CD4-positive, alpha-beta memory T cell (primary cell): Measurements from ENCODE around the gene PTCH1. TPM values are rescaled to one million over a fixed set of nuclear protein-coding genes. Genes with fewer than 3 reads are reported as not detected.

ENCODE experiments used
- CTCF ChIA-PET: fragments of 350-600 bp; sonication (Branson Sonifier 250); formaldehyde crosslinking; loops from one replicate; lab custom pipeline; 2021; ENCODE audit warnings: inconsistent platforms; ENCODE audit not compliant: partially characterized antibody; lab: Charles Lee
- POLR2A ChIA-PET: fragments of 350-600 bp; sonication (Branson Sonifier 250); formaldehyde crosslinking; loops from one replicate; lab custom pipeline; 2021; ENCODE audit not compliant: partially characterized antibody; lab: Charles Lee
- DNase-seq, 5 donors: peaks; one replicate each; pipeline versions ENCODE4 v3.0.0 to v3.0.0-alpha.2; 2020 to 2022; ENCODE audit warnings: mixed read lengths in 1 of 5
- H3K27ac ChIP-seq: one replicate; pipeline ENCODE4 v1.7.0; 2013; ENCODE audit warnings: low read depth, low read length
- H3K27me3 ChIP-seq: 2 replicates; pipeline ENCODE4 v1.7.0; 2013; ENCODE audit warnings: mild to moderate bottlenecking, low read length, moderate library complexity; ENCODE audit not compliant: insufficient read depth
- H3K36me3 ChIP-seq: 2 replicates; pipeline ENCODE4 v1.7.0; 2013; ENCODE audit warnings: mild to moderate bottlenecking, low read length, moderate library complexity; ENCODE audit not compliant: insufficient read depth
- H3K4me1 ChIP-seq: 2 replicates; pipeline ENCODE4 v1.7.0; 2013; ENCODE audit warnings: mild to moderate bottlenecking, low read length, moderate library complexity; ENCODE audit not compliant: insufficient read depth
- H3K4me3 ChIP-seq, 2 donors: one replicate each; pipeline ENCODE4 v1.7.0; 2013; ENCODE audit warnings: low read length in 2 of 2, mild to moderate bottlenecking in 1 of 2
- H3K9me3 ChIP-seq, 2 donors: one replicate each; pipeline ENCODE4 v1.7.0; 2013; ENCODE audit warnings: low read length in 2 of 2, control low read depth in 1 of 2; ENCODE audit not compliant: control insufficient read depth in 1 of 2
- H3K27ac Mint-ChIP-seq, 7 donors: one replicate each; pipeline ENCODE4 v1.8.0; 2020 to 2021; ENCODE audit warnings: mixed read lengths in 7 of 7, mild to moderate bottlenecking in 6 of 7, inconsistent platforms in 3 of 7, moderate library complexity in 3 of 7
- H3K27me3 Mint-ChIP-seq, 2 donors: one replicate each; pipeline ENCODE4 v1.8.0; 2020 to 2021; ENCODE audit warnings: mixed read lengths in 2 of 2
- H3K36me3 Mint-ChIP-seq, 2 donors: one replicate each; pipeline ENCODE4 v1.8.0; 2020 to 2021; ENCODE audit warnings: mixed read lengths in 2 of 2, inconsistent platforms in 1 of 2, mild to moderate bottlenecking in 1 of 2
- H3K4me1 Mint-ChIP-seq, 4 donors: one replicate each; pipeline ENCODE4 v1.8.0; 2020 to 2021; ENCODE audit warnings: mixed read lengths in 4 of 4, mild to moderate bottlenecking in 1 of 4
- H3K4me3 Mint-ChIP-seq, 8 donors: one replicate each; pipeline ENCODE4 v1.8.0; 2020 to 2021; ENCODE audit warnings: mixed read lengths in 8 of 8, mild to moderate bottlenecking in 7 of 8, moderate library complexity in 6 of 8, inconsistent platforms in 3 of 8
- H3K9me3 Mint-ChIP-seq, 8 donors: one replicate each; pipeline ENCODE4 v1.8.0; 2020 to 2021; ENCODE audit warnings: mixed read lengths in 8 of 8, mild to moderate bottlenecking in 5 of 8, inconsistent platforms in 3 of 8, moderate library complexity in 1 of 8
- intact Hi-C: fragments of 100-400 bp; cut with micrococcal nuclease; formaldehyde crosslinking; loops from one replicate; pipeline ENCODE4 v1.15.1; 2023
- polyA plus RNA-seq, 2 donors: library from polyadenylated mRNA; unstranded; fragments of 300-500 nt; fragmentation: Illumina TruSeq; gene quantifications; one replicate each; pipeline ENCODE4 v1.2.3, GENCODE V29; 2021
- total RNA-seq, 2 experiments: library from RNA; stranded (reverse); gene quantifications; one replicate each; pipeline ENCODE4 v1.2.3, GENCODE V29; 2021

PTCH1 gene
- total and polyA plus RNA-seq, 4 experiments from 2014 or later, result 2.7 to 23.0 (median 16.2) TPM

DNA sequence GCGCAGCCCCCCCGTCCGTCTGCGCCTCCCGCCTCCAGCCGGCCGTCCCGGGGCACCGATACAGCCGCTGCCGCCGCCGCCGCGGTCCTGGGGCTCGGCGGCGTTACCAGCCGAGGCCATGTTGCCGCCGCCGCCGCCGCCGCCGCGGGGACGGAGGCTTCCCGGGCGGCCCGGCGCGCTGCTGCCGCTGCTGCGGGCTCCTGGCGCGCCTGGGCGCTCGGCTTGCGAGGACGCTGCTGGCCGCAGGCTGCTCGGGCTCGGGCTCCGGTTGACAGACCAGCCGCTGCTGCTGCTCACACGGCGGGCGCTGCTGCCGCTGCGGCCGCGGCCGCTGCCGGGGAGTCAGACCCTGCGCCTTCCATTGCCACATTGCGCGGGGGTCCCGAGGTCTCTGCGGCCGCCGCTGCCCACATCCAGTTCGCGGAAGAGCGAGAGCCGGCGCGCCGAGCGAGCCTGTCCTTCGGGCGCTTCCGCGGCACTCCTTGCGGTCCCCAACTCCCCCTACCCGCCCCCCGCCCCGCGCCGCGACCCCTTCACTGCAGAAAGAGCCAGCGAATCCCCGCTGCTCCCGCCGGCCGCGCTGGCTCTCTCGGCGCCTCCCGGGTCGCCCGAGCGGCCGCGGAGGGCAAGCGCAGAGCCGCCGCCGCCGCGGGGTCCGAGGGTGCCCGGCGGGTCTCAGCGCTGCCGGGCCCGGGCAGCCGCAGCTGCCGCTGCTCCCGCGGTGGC lies 8.4 kb downstream of the PTCH1 start:
- peaks cover 6 to 7% of the 10 kb centered on the region in 2 donors for H3K27me3 Mint-ChIP-seq
- H3K4me1 Mint-ChIP-seq, result peaks cover 21 to 74% (median 41%) of the 10 kb centered on the region in 4 donors
- intact Hi-C loops, result loop anchor here (5.0 kb wide), 1 partner anchor 509 kb away; no protein-coding TSS in a partner anchor
- H3K4me3 ChIP-seq, result peak overlapping the region; percentile 82 to 96
- peak overlapping the region; percentile 31 to 99 (median 95) for H3K4me3 Mint-ChIP-seq
- H3K36me3 ChIP-seq, result no peaks in the 10 kb centered on the region
- H3K4me1 ChIP-seq, result peaks cover 50% of the 10 kb centered on the region
- H3K9me3 Mint-ChIP-seq, result peaks cover 0 to 2% (median 0%) of the 10 kb centered on the region in 8 donors
- POLR2A ChIA-PET, result interaction anchor here (6.6 kb wide), 1 partner anchor 13 kb away, joined by 82 read pairs; no protein-coding TSS in a partner anchor
- peaks cover 0 to 25% of the 10 kb centered on the region in 2 donors for H3K36me3 Mint-ChIP-seq
- CTCF ChIA-PET, result interaction anchor here (0.6 kb wide), 1 partner anchor 198 kb away, joined by 3 read pairs; no protein-coding TSS in a partner anchor
- no peak overlapping the region for H3K27ac ChIP-seq
- DNase-seq, result peak in 4 of 5 donors; percentile 32 to 38 (median 34)
- peaks cover 4% of the 10 kb centered on the region for H3K27me3 ChIP-seq
- peak overlapping the region in 2 of 7 donors; percentile 95 to 96 for H3K27ac Mint-ChIP-seq
- H3K9me3 ChIP-seq, result no peaks in the 10 kb centered on the region

DNA sequence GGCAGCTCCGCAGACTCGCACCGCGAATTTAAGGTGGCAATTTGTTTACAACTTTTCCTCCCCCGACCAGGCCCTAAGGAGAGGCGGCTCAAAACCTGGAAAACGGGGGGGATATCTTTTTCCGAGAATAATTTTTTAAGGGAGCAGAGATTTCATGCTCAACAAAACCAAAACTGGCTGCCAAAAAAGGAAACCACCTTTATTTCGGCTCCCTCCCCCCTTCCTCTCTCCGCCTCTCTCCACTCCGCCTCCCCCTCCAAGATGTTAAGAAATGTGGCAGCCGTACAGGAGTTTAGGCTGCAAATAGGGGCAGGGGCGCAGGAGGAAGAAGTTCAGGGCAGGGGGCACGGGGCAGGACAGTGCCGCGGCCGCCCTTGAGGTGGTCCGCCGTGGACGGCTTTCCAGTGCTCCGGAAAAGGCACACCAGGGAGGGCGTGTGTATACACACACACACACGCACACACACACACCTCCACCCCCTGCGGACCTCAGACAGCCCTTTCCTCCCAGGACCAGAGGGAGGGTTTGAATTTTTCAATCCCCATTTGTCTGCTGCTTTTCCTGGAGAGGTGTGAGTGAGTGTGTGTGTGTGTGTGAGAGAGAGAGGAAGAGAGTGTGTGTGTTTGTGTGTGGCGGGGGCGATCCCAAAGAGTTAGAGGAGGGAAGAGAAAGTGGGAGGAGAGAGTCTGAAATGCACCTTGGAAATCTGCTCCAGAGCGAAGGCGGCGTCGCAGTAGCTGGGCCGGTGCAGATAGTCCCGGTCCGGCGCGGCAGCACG lies 9.1 kb downstream of the PTCH1 start:
- Mint-ChIP-seq H3K27ac (peak overlapping the region; percentile 79 to 99 (median 95)), H3K27me3 (peaks cover 5 to 7% of the 10 kb centered on the region in 2 donors), H3K4me3 (peak overlapping the region; percentile 90 to 99 (median 96)), H3K36me3 (peaks cover 0 to 25% of the 10 kb centered on the region in 2 donors), H3K4me1 (peaks cover 18 to 74% (median 44%) of the 10 kb centered on the region in 4 donors), H3K9me3 (peaks cover 0 to 2% (median 0%) of the 10 kb centered on the region in 8 donors)
- CTCF ChIA-PET, result interaction anchor here (0.9 to 1.1 kb wide), 2 partner anchors 9 to 13 kb away, joined by 3 read pairs; partner anchors contain the start of gene PTCH1
- Histone ChIP-seq H3K27me3 (peaks cover 4% of the 10 kb centered on the region), H3K4me3 (peak overlapping the region; percentile 82 to 96), H3K27ac (peak overlapping the region; percentile 45), H3K9me3 (no peaks in the 10 kb centered on the region), H3K4me1 (peaks cover 54% of the 10 kb centered on the region), H3K36me3 (no peaks in the 10 kb centered on the region)
- POLR2A ChIA-PET, result interaction anchor here (1.4 to 6.6 kb wide), 4 partner anchors 9 to 368 kb away, joined by 4 to 82 read pairs (median 12); partner anchors contain the start of genes ERCC6L2 and PTCH1
- DNase-seq, result peak; percentile 66 to 72 (median 69)
- intact Hi-C loops, result loop anchor here (1.0 to 5.0 kb wide), 3 partner anchors 13 to 510 kb away; no protein-coding TSS in a partner anchor

DNA sequence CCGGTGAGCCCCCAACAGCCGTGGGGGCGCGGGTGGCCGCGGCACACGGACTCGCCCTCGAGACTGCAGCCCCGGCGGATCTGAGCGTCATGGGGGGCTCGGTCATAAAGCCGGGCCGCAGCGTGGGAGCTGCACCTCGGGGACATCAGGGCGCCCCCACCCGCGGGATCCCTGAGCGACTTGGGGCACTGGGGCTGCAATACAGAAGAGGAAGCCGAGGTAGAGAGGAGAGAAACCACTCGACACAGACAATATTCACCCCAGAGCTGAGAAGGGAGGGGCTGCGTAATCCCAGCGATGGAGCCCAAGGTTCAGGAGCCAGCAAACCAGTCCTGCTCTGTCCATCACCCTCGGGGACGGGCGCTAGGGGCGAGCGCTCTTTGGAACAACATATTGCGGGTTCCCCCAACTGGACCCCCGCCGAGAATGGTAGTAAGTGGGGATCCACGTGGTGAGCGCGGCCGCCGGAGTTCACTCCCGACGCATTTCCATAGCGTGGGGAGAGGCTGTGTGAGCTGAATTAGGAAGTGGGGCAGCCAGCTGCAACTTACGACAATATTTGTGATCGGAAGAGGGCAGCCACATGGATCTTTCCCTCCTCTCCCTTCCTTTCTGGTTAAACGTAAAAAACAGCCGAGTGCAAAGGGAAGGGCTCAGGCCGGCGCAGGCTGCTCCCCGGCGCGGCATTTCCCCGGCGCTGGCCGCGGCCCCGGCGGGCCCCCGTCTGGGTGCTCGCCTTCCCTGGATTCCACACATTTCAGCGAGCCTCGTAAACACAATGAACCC lies 9.9 kb downstream of the PTCH1 start:
- Histone ChIP-seq H3K27ac (peak overlapping the region; percentile 45), H3K4me3 (peak overlapping the region; percentile 82 to 96), H3K27me3 (peaks cover 4% of the 10 kb centered on the region), H3K9me3 (no peaks in the 10 kb centered on the region), H3K4me1 (peaks cover 54% of the 10 kb centered on the region), H3K36me3 (no peaks in the 10 kb centered on the region)
- DNase-seq, result peak; percentile 31 to 60 (median 37)
- Mint-ChIP-seq H3K4me3 (peak overlapping the region; percentile 90 to 99 (median 96)), H3K36me3 (peaks cover 0 to 25% of the 10 kb centered on the region in 2 donors), H3K4me1 (peaks cover 19 to 75% (median 46%) of the 10 kb centered on the region in 4 donors), H3K9me3 (peaks cover 0 to 2% (median 0%) of the 10 kb centered on the region in 8 donors), H3K27ac (peak overlapping the region; percentile 79 to 99 (median 95)), H3K27me3 (peaks cover 5 to 7% of the 10 kb centered on the region in 2 donors)
- intact Hi-C loops, result loop anchor here (1.0 to 5.0 kb wide), 3 partner anchors 13 to 510 kb away; no protein-coding TSS in a partner anchor
- CTCF ChIA-PET, result interaction anchor here (0.9 to 1.1 kb wide), 3 partner anchors 9 to 44 kb away, joined by 3 read pairs; partner anchors contain the start of gene PTCH1
- POLR2A ChIA-PET, result interaction anchor here (1.4 to 6.6 kb wide), 5 partner anchors 10 to 369 kb away, joined by 4 to 82 read pairs (median 10); partner anchors contain the start of genes ERCC6L2 and PTCH1

DNA sequence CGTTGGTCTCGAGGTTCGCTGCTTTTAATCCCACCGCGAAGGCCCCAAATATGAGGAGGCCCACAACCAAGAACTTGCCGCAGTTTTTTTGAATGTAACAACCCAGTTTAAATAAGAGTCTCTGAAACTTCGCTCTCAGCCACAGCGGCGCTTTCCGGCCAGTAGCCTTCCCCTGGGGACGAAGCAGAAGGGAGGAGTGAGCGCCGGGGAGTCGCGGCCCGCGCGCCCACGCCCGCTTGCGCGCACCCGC lies 10.4 kb downstream of the PTCH1 start:
- no peaks in the 10 kb centered on the region for H3K36me3 ChIP-seq
- H3K9me3 Mint-ChIP-seq, result peaks cover 0 to 2% (median 0%) of the 10 kb centered on the region in 8 donors
- peak overlapping the region; percentile 82 to 96 for H3K4me3 ChIP-seq
- ChIA-PET CTCF (interaction anchor here (0.9 to 1.0 kb wide), 2 partner anchors 44 to 170 kb away, joined by 3 read pairs; no protein-coding TSS in a partner anchor), POLR2A (interaction anchor here (1.6 to 6.6 kb wide), 4 partner anchors 10 to 44 kb away, joined by 5 to 82 read pairs (median 12); partner anchors contain the start of gene PTCH1)
- peak overlapping the region; percentile 45 for H3K27ac ChIP-seq
- H3K4me1 Mint-ChIP-seq, result peaks cover 16 to 75% (median 46%) of the 10 kb centered on the region in 4 donors
- H3K27ac Mint-ChIP-seq, result peak overlapping the region in 4 of 7 donors; percentile 57 to 95 (median 89)
- H3K4me1 ChIP-seq, result peaks cover 49% of the 10 kb centered on the region
- intact Hi-C loops, result loop anchor here (5.0 kb wide), 1 partner anchor 511 kb away; no protein-coding TSS in a partner anchor
- peak overlapping the region; percentile 84 to 96 (median 93) for H3K4me3 Mint-ChIP-seq
- H3K36me3 Mint-ChIP-seq, result peaks cover 0 to 24% of the 10 kb centered on the region in 2 donors
- peak in 3 of 5 donors; percentile 24 to 32 (median 26) for DNase-seq
- no peaks in the 10 kb centered on the region for H3K9me3 ChIP-seq
- peaks cover 4% of the 10 kb centered on the region for H3K27me3 ChIP-seq
- H3K27me3 Mint-ChIP-seq, result peaks cover 7 to 9% of the 10 kb centered on the region in 2 donors

DNA sequence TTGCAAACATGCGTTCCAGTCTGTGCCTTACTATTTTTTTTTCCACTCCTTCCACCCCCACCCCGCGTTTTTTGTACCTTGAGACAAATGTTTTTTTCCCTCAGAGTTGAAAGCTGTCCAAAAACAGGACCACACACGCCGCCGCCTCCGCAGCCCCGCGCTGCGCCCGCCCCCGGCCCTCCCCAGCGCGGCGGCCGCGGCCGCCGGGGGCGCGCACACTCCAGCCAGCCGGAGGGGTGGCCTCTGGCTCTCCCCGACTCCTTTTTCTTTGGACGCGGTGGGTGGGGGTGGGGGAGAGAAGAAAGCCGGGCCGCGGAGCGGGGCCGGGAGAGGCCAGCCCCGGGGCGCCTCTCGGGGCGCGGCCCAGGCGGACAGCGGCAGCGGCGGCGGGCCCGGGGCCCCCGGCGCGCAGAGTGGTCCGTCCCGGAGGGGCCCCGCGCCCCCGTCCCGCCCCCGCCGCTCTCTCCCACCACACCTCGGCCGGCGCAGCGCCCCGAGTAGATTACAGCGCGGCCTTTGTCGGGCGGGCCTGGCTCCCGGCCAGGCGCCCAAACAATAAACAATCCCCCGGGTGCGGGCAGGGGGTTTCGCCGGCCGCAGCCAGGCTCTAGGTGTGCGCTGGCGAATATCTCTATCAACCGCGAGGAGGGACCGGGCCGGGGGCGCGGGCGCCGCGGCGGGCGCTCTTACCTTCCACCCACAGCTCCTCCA lies 10.9 kb downstream of the PTCH1 start:
- H3K27me3 ChIP-seq, result peaks cover 4% of the 10 kb centered on the region
- ChIA-PET CTCF (interaction anchor here (0.9 to 1.0 kb wide), 2 partner anchors 43 to 170 kb away, joined by 3 read pairs; no protein-coding TSS in a partner anchor), POLR2A (interaction anchor here (1.0 to 6.6 kb wide), 5 partner anchors 10 to 368 kb away, joined by 3 to 82 read pairs (median 10); partner anchors contain the start of gene PTCH1)
- intact Hi-C loops, result loop anchor here (5.0 kb wide), 1 partner anchor 511 kb away; no protein-coding TSS in a partner anchor
- peak in 4 of 5 donors; percentile 12 to 51 (median 14) for DNase-seq
- peak overlapping the region; percentile 82 to 96 for H3K4me3 ChIP-seq
- Mint-ChIP-seq H3K4me1 (peaks cover 15 to 73% (median 46%) of the 10 kb centered on the region in 4 donors), H3K9me3 (peaks cover 0 to 2% (median 0%) of the 10 kb centered on the region in 8 donors), H3K27me3 (peaks cover 7 to 10% of the 10 kb centered on the region in 2 donors), H3K36me3 (peaks cover 0 to 22% of the 10 kb centered on the region in 2 donors), H3K27ac (peak overlapping the region; percentile 57 to 95 (median 87)), H3K4me3 (peak overlapping the region; percentile 84 to 96 (median 93))
- peaks cover 47% of the 10 kb centered on the region for H3K4me1 ChIP-seq
- H3K27ac ChIP-seq, result peak overlapping the region; percentile 45
- no peaks in the 10 kb centered on the region for H3K36me3 ChIP-seq
- H3K9me3 ChIP-seq, result no peaks in the 10 kb centered on the region
